Right ventricle myocardium superior (tissue), 1 donor: ENCODE measurements around the gene TTC21A. TPM values are rescaled to one million over a fixed set of nuclear protein-coding genes. Genes with fewer than 3 reads are reported as not detected.

ENCODE experiments used
- ATAC-seq: fragments of 200-7000 bp; cut with Tn5 transposase; one replicate; pipeline ENCODE4 v1.9.1; 2020; ENCODE audit warnings: mild to moderate bottlenecking; ENCODE audit not compliant: poor library complexity
- DNase-seq: peaks from one replicate; pipeline ENCODE4 v3.0.0-alpha.2; 2020
- intact Hi-C: fragments of 100-400 bp; cut with DNase I; formaldehyde crosslinking; loops from one replicate; pipeline ENCODE4 v1.11.2; 2022
- total RNA-seq: library from RNA; stranded (reverse); fragmentation: NEBNext Ultra II Directional; extraction: Animal tissue kit (Norgen Biotek cat#: 25700); gene quantifications from one replicate; pipeline ENCODE4 v1.2.1, GENCODE V29; 2021
- donor health status: DM: no; HTN: yes; CAD: no; lungs with severe emphysema.

Gene TTC21A
- total RNA-seq, 1 donor from 2014 or later: 2.0 TPM

DNA sequence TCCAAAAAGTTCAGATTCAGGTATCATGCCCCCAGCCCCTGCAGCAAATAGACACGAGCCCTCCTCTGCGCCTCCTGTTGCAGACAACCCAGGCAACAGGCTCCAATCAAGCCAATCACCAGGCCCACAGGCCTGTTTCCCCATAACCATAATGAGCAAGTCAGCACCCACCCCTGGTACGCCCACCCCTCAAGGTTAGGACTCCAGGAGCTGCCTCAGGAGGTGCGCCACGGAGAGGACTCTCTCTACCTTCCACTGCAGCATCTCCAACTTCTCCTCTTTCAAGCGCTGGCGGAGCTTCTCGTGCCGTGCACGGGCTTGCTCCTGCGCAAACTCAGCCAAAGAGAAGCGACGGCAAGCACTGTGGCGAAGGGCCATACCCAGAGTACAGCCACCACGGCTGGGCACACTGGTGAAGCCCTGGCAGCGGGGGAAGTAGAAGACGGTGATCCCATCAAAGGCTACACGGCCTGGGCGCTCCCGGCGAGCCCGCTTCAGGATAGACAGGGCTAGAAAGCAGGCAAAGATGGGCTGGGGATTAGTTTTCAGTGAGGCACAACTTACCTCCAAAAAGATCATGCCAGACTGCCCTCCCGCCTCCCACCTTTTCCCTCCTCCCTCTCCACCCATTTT lies 37.4 kb downstream of the TTC21A start:
- intact Hi-C loops: no loop called here
- ATAC-seq: no peak
- DNase-seq: no peak

DNA sequence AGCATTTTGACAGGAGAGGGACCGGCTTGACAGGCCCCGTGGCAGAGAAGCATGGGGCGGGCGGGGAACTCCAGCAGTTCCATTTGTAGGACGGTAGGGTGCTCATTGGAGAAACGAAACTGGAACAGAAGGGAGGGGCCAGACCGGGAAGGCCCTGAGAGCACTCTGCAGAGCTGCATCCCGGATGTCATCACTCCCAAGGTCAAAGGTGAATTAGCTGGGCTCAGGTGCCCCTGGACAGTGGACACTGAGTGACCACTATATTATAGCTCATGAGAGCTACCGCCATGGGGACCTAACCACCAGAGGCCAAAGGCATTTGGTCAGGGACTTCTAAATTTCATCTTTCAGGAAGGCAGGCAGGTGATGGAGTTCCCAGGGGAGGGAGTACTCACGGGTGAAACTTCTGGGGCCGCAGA lies 38.6 kb downstream of the TTC21A start:
- intact Hi-C loops: no loop called here
- DNase-seq (peak; percentile 64), ATAC-seq (no peak)

DNA sequence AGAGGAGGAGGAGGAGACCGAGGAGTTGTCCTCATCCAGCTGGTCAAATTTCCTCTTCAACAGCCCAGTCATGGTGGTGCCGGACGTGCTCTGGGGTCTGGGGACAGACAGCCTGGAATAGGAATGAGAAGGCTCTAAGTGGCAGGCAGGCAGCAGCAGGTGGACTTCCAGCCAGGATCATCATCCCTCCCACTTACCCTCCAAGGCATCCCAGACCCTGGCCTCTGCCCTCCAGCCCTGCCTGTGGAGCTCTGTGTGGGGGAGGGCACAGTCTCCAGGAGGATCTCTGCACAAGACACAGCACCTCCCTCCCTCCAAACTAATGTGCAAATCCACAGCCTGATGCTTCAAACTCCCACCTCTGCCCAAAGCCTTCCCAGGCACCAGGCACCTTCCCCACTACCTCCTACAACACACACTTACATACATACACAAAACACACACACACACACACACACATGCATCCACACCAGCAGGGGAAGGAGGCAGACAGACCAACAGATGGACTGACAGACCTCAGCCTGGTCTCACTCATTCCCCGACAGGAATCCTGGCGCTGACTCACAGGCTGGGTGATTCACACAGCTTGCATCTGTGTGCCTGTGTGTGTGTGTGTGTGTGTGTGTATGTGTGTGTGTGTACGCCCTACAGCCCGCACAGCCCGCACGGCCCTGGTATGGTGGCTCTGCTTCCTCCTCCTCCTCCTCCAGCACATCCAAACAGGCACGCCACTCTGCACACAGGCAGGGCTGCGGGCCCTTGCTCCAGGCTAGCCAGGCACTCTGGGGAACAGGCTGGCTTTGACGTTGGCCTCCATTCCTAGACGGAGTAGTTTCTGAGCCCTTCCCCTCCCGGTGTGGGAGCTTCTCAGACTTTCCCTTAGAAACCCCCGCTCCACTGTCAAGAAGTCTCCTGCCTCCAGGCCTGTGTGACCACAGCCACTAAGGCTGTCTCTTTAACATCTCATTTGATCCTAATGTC lies 39.4 kb downstream of the TTC21A start:
- intact Hi-C loops: no loop called here
- ATAC-seq: peak; percentile 41

DNA sequence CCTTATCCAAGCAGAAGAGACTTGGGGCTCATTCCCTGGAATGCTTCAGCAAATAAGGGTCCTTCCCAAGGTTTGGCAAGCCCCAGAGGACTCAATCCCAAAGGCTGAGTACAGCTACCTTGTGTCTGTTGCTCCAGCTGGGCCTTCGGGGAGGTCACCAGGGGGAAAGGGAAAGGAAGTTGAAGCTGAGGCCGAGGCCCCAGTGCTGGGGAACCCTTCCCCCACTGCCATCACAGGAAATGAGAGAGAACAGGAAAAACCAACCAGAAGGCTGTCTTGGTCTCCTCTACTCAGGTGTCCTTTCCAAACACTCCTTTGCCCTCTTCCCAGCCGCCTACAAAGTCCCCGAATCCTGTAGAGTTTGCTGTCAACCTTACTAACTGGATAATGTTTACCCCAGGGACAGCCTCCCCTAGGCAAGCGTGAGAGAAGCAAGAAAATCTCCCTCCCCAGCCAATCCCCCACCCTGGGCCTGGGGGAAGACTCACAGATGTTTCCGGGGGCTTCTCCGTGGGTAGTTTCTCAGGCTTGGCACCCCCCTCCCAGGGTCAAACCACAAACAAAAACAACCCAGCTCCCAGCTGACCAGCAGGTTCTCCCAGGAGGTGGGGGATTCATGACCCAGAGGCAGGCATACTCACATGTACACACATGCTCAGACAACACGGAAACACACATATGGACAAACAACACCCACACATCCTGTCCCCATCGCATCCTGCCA lies 40.4 kb downstream of the TTC21A start:
- ATAC-seq (no peak), DNase-seq (no peak)
- intact Hi-C loops: no loop called here

More for the DNA sequence above, 39.4 kb downstream of the TTC21A start:
- DNase-seq: peak; percentile 82

DNA sequence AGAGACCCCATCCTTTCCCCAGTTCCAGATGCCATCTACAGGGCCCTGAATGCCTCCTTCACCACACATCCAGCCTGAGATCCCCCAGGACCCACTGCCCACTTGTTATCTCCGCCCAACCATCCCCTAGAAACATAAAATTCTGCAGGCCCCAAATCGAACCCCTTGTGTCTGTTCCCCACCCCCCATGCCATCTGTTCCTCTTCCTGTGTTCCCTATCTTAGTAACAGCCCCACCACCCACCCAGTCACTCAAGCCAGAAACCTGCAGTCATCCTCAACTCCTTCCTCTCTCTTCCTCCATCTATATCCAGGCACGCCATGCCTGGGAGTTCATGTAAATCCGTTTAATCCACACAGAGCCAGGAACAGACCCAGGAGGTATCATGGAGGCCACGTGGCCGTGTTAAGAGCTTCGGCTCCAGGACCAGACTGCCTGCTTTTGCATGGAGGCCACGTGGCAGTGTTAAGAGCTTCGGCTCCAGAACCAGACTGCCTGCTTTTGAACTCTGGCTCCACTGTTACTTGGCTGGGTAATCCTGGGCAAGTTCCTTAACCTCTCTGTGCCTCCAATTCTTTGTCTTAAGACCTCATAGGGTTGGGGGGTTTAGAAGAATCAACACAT lies 41.1 kb downstream of the TTC21A start:
- intact Hi-C loops: no loop called here
- DNase-seq (no peak), ATAC-seq (no peak)

DNA sequence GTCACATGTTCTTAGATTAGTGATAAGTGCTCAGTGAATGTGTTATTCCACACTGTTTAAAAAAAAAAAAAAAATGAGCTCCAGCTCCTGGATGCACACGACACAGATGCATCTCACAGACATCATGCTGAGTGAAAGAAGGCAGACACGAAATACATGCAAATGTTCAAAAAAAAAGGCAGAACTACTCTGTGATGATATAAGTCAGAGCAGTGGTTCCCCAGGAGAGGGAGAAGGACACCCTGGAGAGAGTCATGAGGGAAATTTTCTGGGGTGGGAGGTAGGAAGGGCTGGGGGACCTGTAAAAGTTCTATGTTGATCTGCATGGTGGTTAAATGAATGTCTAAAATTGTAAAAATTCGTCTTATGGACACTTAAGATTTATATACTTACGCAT lies 41.6 kb downstream of the TTC21A start:
- no peak for DNase-seq
- no peak for ATAC-seq
- intact Hi-C loops: no loop called here

DNA sequence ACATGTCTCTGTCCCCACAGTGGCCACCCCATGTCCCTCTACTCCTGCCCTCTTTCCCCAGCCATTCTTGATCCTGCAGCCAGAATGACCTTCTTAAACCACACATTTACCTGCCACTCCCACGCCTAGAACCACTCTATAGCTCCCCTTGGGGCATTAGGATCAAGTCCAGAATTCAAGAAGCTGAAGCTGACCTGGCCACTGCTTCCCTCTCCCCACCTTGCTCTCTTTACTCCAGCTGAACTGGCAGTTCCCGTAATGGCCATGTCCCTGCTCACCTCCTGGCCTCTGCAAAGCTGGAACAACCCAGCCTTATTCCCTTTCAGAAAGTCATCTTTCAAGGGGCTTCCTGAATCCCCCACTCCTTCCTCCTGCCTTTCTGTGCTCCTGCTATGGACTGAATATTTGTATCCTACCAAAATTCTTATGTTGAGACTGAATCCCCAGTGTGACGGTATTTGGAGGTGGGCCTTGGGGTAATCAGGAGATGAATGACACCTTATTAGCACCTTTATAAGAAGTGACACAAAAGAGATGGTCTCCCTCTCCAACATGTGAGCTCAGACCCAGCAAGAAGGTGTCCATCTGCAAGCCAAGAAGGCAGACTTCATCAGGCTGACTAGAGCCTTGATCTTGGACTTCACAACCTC lies 42.1 kb downstream of the TTC21A start:
- intact Hi-C loops: loop anchor here (2.0 kb wide), 1 partner anchor 31 kb away; no protein-coding TSS in a partner anchor
- ATAC-seq: no peak

DNA sequence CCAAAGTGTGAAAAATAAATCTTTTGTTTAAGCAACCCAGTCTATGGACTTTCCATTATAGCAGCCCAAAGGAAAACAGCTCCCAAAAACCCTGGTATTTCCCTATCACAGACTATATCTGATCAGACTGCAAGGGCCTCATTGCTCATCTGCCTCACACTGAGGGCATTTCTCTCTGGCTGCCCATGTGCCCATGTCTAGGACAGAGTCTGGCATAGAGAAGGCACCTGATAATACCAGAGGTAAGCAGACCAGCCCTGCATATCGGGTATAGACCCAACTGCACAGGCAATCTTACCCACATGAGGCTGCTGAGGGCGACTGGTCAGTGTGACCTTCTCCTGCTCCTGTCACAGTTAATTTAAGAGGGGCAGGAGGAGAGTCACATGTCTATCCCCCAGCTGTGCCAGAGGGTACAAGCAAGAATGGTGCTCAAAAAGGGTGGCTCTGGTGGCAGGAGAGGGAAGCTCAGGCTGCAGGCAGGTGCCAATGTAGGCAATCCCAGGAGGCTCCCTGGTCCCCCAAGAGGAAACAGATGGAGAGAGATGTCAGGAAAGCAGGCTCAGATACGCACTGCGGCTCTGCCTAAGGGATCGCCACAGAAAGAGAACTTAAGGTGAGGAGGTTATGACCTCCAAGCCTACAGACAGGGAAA lies 42.8 kb downstream of the TTC21A start:
- DNase-seq (no peak), ATAC-seq (no peak)
- intact Hi-C loops: loop anchor here (2.0 kb wide), 1 partner anchor 31 kb away; no protein-coding TSS in a partner anchor

More for the DNA sequence above, 42.1 kb downstream of the TTC21A start:
- DNase-seq: no peak

DNA sequence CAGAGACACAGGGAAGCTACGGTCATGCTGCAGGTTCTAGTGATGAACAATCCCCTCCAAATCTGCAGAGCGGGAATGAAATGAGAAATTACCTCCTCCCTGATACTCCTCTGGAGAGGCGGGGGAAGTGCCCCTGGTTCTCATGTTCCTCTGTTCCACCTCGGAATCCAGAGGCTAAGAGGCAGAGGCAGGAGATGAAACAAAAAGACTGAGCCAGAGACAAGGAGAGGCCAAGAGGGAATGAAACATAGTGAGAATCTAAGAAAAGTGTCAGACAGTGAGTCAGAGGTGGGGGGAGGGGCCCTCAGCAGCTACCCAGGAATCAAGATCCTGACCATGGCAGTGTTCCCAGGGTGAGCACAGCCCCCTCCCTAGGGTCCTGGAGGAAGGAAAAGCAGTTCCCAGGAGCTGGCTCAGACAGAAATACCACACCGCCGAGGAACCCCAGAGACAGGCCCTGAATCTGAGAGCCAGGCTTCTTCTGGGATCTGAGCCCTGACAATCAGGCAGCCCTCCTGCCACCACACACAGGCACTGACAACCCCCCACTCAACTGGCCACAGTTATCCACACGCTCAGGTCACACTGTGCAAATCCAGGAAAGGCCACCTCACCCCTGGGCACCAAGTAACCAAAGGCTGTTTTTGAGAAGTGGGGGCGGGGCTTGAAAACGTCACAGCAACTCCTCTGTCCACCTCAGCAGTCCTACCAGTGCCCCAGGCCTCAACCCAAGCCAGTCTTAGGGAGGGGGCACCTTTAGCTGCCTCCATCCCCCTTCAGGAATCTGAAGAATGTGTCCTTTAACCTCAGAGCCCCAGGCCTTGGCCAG lies 43.5 kb downstream of the TTC21A start:
- ATAC-seq (peak; percentile 16), DNase-seq (peak; percentile 87)
- intact Hi-C loops: loop anchor here (2.0 kb wide), 1 partner anchor 30 kb away; no protein-coding TSS in a partner anchor

DNA sequence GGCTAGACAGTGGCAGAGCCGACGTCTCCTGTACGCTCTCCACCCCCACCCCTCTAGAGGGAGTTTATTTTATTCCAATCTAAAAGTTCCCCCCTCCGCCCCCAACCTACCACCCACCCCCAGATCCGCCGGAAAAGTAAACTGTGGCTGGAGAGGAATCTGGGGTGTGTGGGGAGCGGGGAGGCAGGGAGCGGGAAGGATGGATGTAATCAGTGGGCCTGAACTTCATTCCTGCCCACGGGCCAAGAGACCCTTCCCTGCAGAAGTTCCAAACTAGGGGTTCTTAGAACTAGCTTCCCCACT lies 46.4 kb downstream of the TTC21A start:
- ATAC-seq: no peak
- intact Hi-C loops: no loop called here

DNA sequence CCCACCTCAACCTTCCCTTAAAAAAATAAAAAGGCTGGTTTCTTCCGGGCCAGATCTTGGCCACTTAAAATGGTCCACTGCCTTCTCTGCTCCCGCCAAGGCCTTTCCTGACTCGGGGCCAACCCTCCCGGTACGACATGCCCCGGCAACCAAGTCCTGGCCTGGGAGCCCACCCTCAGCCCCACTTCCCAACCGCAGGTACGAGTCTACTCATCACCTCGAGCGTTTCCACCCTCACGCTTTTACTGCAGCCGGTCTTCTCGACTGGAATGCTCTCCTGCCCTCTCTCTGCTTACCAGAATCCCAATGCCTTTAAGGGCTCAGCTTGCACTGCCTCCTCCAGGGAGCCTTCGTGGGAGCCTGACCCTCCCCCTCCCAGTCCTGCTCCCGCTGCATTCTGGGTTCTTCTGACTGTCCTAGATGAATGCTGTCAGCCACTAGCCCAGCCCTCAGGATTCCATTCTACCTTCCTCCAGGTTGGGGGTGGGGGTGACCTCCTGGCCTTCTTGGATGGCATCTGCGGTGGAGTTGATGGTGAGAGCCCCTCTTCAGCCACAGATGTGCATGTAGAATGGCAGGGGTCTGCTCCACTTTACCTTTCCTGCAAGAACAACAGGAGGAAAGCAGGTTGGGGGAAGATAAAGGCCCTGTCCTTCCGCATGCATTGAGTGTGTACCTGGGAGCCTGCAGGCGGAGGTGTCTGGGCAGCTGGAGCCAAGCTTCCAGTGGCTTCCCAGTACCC lies 47.0 kb downstream of the TTC21A start:
- no peak for DNase-seq
- ATAC-seq: no peak
- intact Hi-C loops: no loop called here

More for the DNA sequence above, 46.4 kb downstream of the TTC21A start:
- no peak for DNase-seq

DNA sequence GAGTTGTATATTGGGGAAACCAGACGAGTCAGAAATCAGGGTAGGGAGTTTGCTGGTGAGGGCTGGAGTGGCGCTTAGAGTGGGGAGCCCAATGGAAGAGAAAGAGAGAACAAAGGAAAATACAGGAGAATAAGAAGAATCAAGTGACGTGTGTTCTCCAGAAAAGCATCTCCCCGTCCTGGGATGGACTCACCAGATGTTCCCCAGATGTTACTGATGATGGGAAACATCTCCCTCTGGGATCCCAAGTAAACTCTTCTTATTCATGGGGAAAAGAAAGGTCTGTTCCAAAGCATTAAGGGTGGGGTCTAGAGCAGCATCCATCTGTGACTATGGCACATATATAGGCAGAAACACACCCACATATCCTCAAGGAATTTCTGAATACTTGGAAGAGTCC lies 48.9 kb downstream of the TTC21A start:
- ATAC-seq (no peak), DNase-seq (no peak)
- intact Hi-C loops: no loop called here

DNA sequence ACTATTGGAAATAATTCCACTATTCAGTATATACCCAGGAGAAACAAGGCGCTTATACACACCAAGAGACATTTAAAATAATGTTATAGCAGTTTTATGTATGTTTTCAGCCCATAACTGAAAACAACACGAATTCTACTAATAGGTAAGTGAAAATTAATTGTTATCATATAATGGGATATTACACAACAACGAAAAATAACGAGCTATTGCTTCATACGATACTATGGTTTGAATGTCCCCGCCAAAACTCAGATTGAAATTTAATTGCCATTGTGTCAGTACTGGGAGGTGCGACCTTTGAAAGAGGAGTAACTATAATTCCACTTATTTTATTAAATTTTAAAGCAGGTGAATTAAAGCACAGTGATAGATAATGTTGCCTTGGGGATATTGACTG lies 49.9 kb downstream of the TTC21A start:
- ATAC-seq (no peak), DNase-seq (no peak)
- intact Hi-C loops: no loop called here

DNA sequence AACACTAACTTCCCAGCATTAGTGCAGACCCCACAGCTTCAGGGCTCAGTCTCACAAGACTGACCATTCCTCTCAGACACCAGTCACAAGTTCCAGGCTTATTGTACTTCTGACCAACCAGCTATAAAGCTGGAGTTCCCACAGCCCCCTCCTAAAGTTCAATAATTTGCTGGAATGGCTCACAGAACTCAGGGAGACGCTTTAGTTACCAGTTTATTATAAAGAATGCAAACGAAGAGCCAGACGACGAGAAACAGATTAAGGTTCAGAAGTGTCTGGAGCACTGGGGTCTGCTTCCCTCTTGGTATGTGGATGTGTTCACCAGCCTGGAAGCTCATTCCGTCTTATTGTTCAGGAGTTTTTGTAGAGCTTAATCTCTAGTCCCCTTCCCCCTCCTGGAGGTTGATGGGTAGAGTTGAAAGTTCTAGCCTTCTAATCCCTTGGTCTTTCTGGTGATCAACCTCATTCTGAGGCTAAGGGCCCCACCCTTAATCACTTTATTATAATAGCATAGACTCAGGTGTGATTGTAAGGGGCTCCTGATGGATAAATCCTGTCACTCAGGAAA lies 50.8 kb downstream of the TTC21A start:
- ATAC-seq: no peak
- intact Hi-C loops: no loop called here
- DNase-seq: no peak

DNA sequence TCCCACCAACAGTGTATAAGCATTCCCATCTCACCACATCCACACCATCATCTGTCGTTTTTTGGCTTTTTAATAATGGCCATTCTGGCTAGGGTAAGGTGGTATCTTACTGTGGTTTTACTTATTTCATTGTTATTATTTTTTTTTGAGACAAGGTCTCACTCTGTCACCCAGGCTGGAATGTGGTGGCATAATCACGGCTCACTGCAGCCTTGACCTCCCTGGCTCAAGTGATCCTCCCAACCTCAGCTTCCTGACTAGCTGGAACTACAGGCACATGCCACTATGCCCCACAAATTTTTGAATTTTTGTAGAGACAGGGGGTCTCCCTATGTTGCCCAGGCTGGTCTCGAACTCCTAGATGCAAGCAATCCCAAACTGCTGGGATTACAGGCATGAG lies 56.9 kb downstream of the TTC21A start:
- intact Hi-C loops: no loop called here
- ATAC-seq (no peak), DNase-seq (no peak)

DNA sequence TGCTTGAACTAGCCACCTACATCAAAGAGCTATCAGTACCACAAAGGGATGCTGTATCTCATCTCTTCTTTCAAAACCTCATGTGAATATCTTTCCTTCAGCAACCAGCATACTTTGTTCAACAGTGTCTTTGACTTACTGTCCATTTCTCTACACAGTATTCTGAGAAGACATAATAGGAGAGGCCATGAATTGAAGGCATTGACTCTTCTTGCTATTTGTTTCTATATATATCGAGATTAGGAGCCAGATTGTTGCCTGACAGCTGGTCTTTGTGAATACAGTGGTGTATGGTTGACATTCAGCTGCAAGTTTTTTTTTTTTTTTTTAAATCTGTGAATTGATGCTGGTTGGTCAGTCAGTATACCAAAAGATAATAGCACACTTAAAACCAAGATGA lies 58.0 kb downstream of the TTC21A start:
- ATAC-seq (no peak), DNase-seq (no peak)
- intact Hi-C loops: no loop called here
